HG02840 (cell line): ENCODE measurements around the gene PAM.
A peak's percentile ranks its signal among the peaks of the same experiment; 100 is the strongest.

Experiments used
- ATAC-seq: cut with Tn5 transposase; IDR thresholded peaks from one replicate; pipeline ENCODE4 v1.9.1; 2021; ENCODE audit warnings: mild to moderate bottlenecking, moderate library complexity, moderate number of reproducible peaks; ENCODE audit not compliant: unreplicated experiment, low FRiP score

PAM gene

GRCh38 chr5:102754767-102755431 lies at the start of gene PAM:
TSS of gene PAM (plus strand) at chr5:102755305. CDS start at chr5:102866196, 110,891 bp downstream.
- ATAC-seq = peak; percentile 87

GRCh38 chr5:102711525-102712385 lies 43.4 kb upstream of the PAM start:
- no peak for ATAC-seq

DNA sequence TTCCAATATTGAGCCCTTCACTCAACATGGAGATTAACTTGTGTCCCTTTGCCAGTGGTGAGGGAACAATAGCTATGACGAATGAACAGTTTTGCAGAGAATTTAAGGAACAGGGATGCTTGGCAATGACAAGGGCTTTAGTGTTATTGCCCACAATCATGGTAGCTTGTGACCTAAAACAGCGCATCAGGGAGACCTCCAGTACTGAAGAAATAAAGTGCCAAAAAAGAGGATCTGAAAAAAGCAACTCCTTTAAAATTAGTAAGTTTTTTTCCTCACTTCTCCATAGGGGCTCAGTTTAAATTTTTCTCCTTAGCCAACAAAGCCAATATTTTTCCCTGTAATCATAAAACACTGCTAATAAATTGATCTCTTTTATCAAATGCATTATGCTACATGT lies 41.8 kb upstream of the PAM start:
- no peak for ATAC-seq

DNA sequence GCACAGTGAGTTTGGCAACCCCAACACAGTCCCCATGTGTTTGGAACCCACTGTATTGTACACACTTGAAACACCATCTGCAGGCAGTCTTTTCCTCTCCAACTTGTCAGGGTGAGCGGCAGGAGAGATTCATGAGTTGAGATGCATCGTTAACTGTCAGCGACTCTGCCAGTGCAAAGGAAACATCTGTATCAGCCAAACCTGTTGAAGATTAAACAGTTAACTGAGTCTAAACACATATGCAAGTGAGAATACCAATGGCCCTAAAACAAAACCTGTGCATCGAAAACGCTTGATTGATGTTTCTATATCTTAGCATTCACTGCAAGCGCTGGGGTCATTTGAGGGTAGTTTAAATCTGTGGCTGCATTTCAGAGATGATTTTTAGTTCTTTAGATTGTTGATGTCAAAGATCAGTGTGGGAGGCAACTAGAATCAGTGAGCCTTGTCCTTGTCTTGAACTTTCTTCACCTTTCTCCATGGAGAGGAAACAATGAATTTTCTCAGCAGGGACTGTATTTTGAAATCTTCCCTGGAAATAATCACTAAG lies 41.3 kb upstream of the PAM start:
- no peak for ATAC-seq

DNA sequence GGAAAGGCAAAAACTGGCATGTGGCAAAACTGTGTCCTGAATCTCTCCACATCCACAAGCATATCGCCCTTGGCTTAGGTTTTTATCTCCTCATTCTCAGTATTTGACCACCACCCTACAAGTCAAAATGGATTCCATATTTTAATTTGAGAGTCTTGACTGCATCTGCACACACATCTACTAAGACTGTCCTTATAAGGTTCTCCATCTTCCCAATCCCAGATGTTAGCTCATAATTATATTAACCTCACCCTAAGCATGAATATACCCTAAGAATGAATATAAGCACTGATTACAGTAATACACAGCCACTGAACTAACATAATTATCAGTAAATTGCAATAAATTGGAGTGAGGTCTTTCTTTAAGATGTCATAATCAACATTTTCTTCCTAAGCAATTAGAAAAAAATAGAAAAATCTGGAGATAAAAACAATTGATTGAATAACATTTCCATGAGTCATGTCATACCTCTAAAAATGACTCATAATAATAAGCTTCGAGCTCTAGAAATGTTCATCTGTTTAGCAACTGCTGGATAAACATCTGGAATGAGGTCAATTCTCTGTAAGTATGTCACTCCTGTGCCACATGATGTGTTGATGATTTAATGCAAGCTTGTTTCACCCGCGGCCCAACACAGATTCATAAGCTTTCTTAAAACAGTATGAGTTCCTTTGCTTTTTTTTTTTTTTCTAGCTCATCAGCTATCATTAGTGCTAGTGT lies 39.9 kb upstream of the PAM start:
- ATAC-seq = no peak

GRCh38 chr5:102716017-102716416 lies 39.1 kb upstream of the PAM start:
- no peak for ATAC-seq

DNA sequence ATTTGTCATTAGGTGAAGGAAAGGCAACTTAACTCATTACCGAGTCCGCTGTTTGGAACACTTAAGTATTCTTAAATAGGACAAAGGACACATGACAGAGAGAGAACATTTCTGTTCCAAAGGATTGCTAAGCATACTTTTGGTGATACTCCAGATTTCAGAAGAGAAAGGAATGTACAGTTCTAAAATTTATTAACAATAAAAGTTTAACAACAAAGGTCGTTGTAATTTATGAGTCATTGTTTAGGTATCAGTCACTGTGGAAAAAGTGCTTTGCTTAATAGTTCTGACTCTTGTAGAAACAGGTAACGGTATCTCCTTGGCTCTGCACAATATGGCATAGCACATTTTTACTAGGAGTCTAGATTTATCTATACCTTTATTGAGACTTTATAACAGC lies 36.3 kb upstream of the PAM start:
- no peak for ATAC-seq

DNA sequence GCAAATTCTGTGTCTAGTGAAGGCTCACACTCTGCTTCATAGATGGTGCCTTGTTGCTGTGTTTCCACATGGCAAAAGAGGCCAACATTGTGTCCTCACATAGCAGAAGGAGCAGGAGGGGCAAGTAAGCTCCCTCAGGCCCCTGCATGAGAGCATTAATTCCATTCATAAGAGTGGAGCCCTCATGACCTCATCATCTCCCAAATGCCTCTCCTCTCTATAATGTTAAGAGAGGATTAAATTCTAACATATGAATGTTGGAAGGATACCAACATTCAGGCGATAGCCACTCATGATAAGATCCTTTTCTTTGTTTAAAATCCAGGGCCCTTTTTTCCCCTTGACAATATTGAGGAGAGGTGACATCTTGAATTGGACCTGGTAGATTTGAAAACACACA lies 35.2 kb upstream of the PAM start:
- ATAC-seq = no peak

DNA sequence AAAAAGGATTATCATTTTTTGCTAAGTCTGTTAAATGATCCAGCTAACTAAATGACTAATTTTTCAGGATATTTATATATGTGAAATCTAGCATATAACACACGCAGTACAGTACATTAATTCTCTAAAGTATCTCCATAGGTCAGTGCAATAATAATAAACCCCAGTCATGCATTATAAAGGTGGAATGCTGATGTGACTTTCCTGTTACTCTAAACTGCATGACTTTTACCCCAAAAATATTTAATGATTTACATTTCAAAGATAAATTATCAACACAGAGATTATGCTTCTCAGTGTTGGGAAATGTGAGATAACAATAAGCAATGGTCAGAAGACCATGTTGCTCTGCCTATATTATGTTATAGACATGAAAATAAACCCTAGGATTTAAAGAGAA lies 34.1 kb upstream of the PAM start:
- no peak for ATAC-seq

DNA sequence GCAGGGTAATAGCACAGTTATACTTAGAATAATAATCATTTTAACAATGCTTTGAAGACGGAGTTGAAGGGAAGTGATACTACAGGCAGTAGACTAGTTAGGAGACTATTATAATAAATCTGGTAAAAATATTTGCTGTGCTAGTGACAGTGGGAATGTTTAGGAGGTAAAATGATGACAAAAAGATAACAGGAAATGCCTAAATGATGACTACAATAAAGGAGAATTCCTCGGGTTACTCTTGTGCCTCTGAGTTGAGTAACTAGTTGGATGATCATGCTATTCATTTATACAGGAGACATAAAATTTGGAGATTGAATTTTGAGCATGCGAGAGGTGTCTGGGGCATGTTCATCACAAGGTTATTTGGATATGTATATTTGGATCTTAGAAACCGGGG lies 32.2 kb upstream of the PAM start:
- ATAC-seq = no peak

DNA sequence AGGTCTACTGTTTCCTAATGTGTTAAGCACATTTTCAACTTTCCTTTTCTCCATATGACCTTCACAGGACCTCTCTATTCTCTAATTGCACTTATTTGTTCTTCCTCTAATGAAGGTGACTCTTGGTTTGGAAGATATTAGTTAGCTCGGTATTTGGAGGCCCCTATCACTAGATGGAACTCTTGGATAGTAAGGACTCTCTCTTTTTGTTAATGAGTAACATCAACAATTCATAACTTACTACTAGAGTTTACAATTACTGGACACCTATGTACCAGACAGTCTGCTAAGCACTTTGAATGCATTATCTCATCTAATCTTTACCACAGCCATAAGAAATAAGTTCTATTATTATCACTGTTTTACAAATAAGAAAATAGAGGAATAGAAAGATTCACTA lies 23.4 kb upstream of the PAM start:
- no peak for ATAC-seq

- ATAC-seq = no peak
These were observed 21.6 kb upstream of the PAM start for GRCh38 chr5:102733534-102733933.

- no peak for ATAC-seq
These were observed 17.9 kb upstream of the PAM start for GRCh38 chr5:102737161-102737560.

DNA sequence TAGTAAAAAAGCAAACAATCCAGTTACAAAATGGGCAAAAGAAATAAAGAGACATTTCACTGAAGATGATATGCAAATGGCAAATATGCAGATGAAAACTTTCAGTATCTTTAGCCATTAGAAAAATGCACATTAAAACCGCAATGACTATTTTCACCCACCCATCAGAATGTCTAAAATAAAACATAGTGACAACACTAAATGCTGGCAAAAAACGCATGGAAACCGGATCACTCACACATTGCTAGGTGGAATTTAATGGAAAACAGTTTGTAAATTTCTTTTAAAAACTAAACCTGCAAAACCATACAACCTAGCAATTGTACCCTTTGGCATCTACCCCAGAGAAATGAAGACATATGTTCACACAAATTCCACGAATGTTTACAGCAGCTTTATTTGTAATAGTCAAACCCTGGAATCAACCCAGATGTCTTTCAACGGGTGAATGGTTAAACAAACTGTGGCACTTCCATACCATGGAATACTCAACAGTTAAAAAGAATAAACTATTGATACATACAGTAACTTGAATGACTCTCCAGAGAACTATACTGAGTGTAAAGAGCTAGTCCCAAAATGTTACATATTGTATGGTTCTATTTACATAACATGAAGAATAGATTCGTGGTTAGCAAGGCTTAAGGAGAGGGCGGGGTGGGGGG lies 17.2 kb upstream of the PAM start:
- no peak for ATAC-seq

- no peak for ATAC-seq
These were observed 14.6 kb upstream of the PAM start for GRCh38 chr5:102740515-102740914.

DNA sequence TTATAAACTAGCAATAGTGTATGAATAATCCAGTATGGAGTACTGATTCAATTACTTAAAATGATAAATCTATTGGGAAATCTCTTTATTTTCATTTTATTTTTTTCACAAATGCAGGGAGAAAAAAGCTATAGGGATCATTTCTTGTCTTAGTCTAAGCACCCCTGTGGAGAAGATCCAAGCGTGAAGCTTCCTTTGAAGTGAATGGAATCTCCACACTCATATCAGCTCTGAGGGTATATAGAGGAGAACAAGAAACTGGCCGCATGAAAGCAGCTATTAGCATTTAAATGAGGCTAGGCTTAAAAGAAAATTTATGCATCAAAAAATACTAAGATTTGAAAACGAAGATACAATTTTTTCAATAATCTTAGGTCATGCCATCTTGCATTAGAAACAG lies 12.9 kb upstream of the PAM start:
- no peak for ATAC-seq

DNA sequence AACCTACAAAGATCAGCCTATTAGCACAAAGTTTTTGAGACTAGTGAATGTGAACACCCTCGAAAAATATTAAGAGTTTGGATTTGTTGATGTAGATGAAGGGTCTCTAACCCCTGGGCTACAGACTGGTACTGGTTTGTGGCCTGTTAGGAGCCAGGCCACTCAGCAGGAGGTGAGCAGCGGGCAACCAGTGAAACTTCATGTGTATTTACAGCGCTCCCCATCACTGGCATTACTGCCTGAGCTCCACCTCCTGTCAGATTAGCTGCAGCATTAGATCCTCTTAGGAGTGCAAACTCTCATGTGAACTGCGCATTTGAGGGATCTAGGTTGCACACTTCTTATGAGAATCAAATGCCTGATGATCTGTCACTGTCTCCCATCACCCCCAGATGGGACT lies 11.2 kb upstream of the PAM start:
- ATAC-seq = no peak

GRCh38 chr5:102747386-102748166 lies 7.5 kb upstream of the PAM start:
- peak; percentile 63 for ATAC-seq

GRCh38 chr5:102749416-102750030 lies 5.6 kb upstream of the PAM start:
- ATAC-seq = no peak
